ENCODE results near the gene ATP11B. TPM values are rescaled to one million over a fixed set of nuclear protein-coding genes. Genes with fewer than 3 reads are reported as not detected.

The ATP11B gene
- total and polyA plus RNA-seq, 2 of the 8 experiments (the other 6 are each of a cell fraction or from before 2014, with no cell fraction given): 5.1 to 26.5 TPM

GRCh38 chr3:182920515-182921084 is 127.3 kb downstream of the ATP11B start:
- Histone ChIP-seq H4K91ac (replicated peaks; ENCODE audit: insufficient read length, low read length) (no peak overlapping the region), H4K20me1 (replicated peaks in 1 of 2; ENCODE audit: control insufficient read depth in 1 of 2, insufficient read depth in 2 of 2, low read length in 2 of 2) (no peaks in the 10 kb centered on the region), H3K79me2 (ENCODE audit: control insufficient read depth in 1 of 2, insufficient read depth in 2 of 2, low read length in 2 of 2) (no peaks in the 10 kb centered on the region), H3K23me2 (ENCODE audit: low read depth, low read length) (0 out of 2 replicates have a peak, but pooled peaks cover under 1% of the 10 kb centered on the region), H3K79me1 (ENCODE audit: low read depth, low read length) (no peaks in the 10 kb centered on the region), H2BK120ac (replicated peaks; ENCODE audit: low read depth, low read length) (no peak overlapping the region), H2BK15ac (ENCODE audit: low read length) (no peak overlapping the region), H4K5ac (ENCODE audit: insufficient read length, low read depth, low read length) (no peak overlapping the region), H3K27ac (ENCODE audit: low read depth, low read length) (no peak overlapping the region), H3K14ac (ENCODE audit: insufficient read length) (no peak overlapping the region), H4K8ac (ENCODE audit: extremely low read depth, insufficient read depth, low read length) (no peak overlapping the region), H3K9me3 (ENCODE audit: insufficient read depth in 2 of 2, low read depth in 1 of 2, low read length in 1 of 2) (no peaks in the 10 kb centered on the region), H2BK20ac (ENCODE audit: low read length) (no peak overlapping the region; the same call in 1 of the 2 replicates), H3K4me2 (ENCODE audit: insufficient read depth in 1 of 2, low read depth in 2 of 2, low read length in 2 of 2) (no peak overlapping the region), H3K56ac (replicated peaks; ENCODE audit: insufficient read length, low read depth, low read length) (no peak overlapping the region), H3K4me3 (ENCODE audit: extremely low read depth in 1 of 4, insufficient read depth in 2 of 4, low read depth in 3 of 4, low read length in 4 of 4) (no peak overlapping the region), H3K18ac (ENCODE audit: extremely low read depth, low read length) (no peak overlapping the region), H3K4ac (replicated peaks; ENCODE audit: insufficient read length, low read depth, low read length) (no peak overlapping the region), H3K9ac (replicated peaks in 1 of 4; ENCODE audit: extremely low read depth in 1 of 4, low read depth in 3 of 4, low read length in 3 of 4) (no peak overlapping the region; a peak in 2 of 7 replicates), H3K36me3 (ENCODE audit: control insufficient read depth in 2 of 4, insufficient read depth in 4 of 4, low read length in 3 of 4) (no peaks in the 10 kb centered on the region), H2AFZ (ENCODE audit: low read length) (0 out of 2 replicates have a peak overlapping the region, but pooled peaks have one; percentile 61), H2BK12ac (ENCODE audit: low read depth, low read length) (no peak overlapping the region), H3K4me1 (replicated peaks in 1 of 4; ENCODE audit: control insufficient read depth in 3 of 4, insufficient read depth in 4 of 4, low read length in 3 of 4) (peaks cover 0 to 6% (median 3%) of the 10 kb centered on the region in 4 experiments; a peak in 5 of 7 replicates), H2BK5ac (ENCODE audit: low read depth, low read length) (no peak overlapping the region), H3K23ac (ENCODE audit: insufficient read length) (no peak overlapping the region), H2AK5ac (ENCODE audit: low read depth, low read length) (no peak overlapping the region), H3K27me3 (replicated peaks in 1 of 4; ENCODE audit: control insufficient read depth in 3 of 4, extremely low read depth in 1 of 4, insufficient read depth in 3 of 4, low read length in 3 of 4) (no peaks in the 10 kb centered on the region)
- peak; percentile 23 to 54 for DNase-seq (ENCODE audit: low read depth in 1 of 2, low spot score in 2 of 2)
- WGBS, 2 experiments (ENCODE audit: extremely low coverage in 1 of 2, insufficient coverage in 1 of 2, insufficient read length in 1 of 2, insufficient replicate concordance in 2 of 2, low coverage in 1 of 2, low lambda C conversion rate in 2 of 2, missing lambda C conversion rate in 1 of 2): 70% methylated on average over 9 of the region's 9 CpGs; no CpG with 5 or more reads in 1 of the 2 experiments
- ChIA-PET CTCF (ENCODE audit: partially characterized antibody) (interaction anchor here (1.6 kb wide), 1 partner anchor 210 kb away, joined by 5 read pairs; no protein-coding TSS in a partner anchor), POLR2A (ENCODE audit: partially characterized antibody) (interaction anchor here (0.6 kb wide), 1 partner anchor 235 kb away, joined by 4 read pairs; no protein-coding TSS in a partner anchor)
- TF ChIP-seq MAFK (IDR thresholded peaks at IDR 0.05; ENCODE audit: low read depth, low read length) (peak; percentile 82; the same call in 1 of the 2 replicates), BACH1 (IDR thresholded peaks at IDR 0.05; ENCODE audit: low read length) (peak; percentile 94), RXRA (IDR thresholded peaks at IDR 0.05; ENCODE audit: insufficient read depth, low read depth, low read length) (no peak), HDAC2 (IDR thresholded peaks at IDR 0.05; ENCODE audit: borderline replicate concordance in 1 of 2, low read depth in 2 of 2, low read length in 2 of 2) (no peak), RAD21 (IDR thresholded peaks at IDR 0.05 in 1 of 2, conservative IDR thresholded peaks at IDR 0.05 in 1 of 2; ENCODE audit: low read depth in 2 of 2, low read length in 2 of 2) (0 out of 4 replicates have a peak, but pooled peaks of 1 of the 2 experiments have one; percentile 5), ZNF274 (IDR thresholded peaks at IDR 0.05; ENCODE audit: borderline replicate concordance, extremely low read depth, low read length) (no peak), HDAC6 (IDR thresholded peaks at IDR 0.05; ENCODE audit: low read depth, low read length) (no peak), EGR1 (IDR thresholded peaks at IDR 0.05; ENCODE audit: borderline replicate concordance, low read depth, low read length) (no peak), SIRT6 (IDR thresholded peaks at IDR 0.05; ENCODE audit: low read length) (no peak)
- FAIRE-seq: no peak

Measured in H1 (cell line).